ENCODE measurements around the gene SIN3B. TPM values are rescaled to one million over a fixed set of nuclear protein-coding genes. Genes with fewer than 3 reads are reported as not detected.

Gene SIN3B
- polyA plus RNA-seq, 1 donor from 2014 or later, result 31.2 TPM

GRCh38 chr19:16903347-16903746 lies 74.1 kb downstream of the SIN3B start:
- Histone ChIP-seq H3K9ac (ENCODE audit: low read length) (no peak overlapping the region), H3K9me2 (ENCODE audit: insufficient read depth, low read length) (no peaks in the 10 kb centered on the region), H4K20me1 (ENCODE audit: insufficient read depth) (no peaks in the 10 kb centered on the region), H2AFZ (ENCODE audit: low read depth, low read length) (no peak overlapping the region), H3K36me3 (ENCODE audit: insufficient read depth, low read length) (no peaks in the 10 kb centered on the region), H3F3A (ENCODE audit: insufficient read depth, low read length, poor library complexity, severe bottlenecking) (no peaks in the 10 kb centered on the region), H3K4me3 (ENCODE audit: low read length) (no peak overlapping the region), H3K27ac (ENCODE audit: low read length) (no peak overlapping the region), H3K79me2 (replicated peaks; ENCODE audit: insufficient read depth, low read length) (no peaks in the 10 kb centered on the region), H3K9me3 (ENCODE audit: low read length) (no peaks in the 10 kb centered on the region), H3K27me3 (ENCODE audit: insufficient read depth, low read depth, low read length) (no peaks in the 10 kb centered on the region), H3K4me2 (ENCODE audit: low read length) (no peak overlapping the region)
- TF ChIP-seq POLR2AphosphoS5 (IDR thresholded peaks at IDR 0.05) (no peak), CTCF (IDR thresholded peaks at IDR 0.05; ENCODE audit: poor library complexity, severe bottlenecking) (no peak), SMC3 (conservative IDR thresholded peaks at IDR 0.05; ENCODE audit: poor library complexity) (no peak), MXI1 (conservative IDR thresholded peaks at IDR 0.05; ENCODE audit: poor library complexity, severe bottlenecking) (no peak), TAF1 (IDR thresholded peaks at IDR 0.05; ENCODE audit: low read depth) (no peak), EZH2 (IDR thresholded peaks at IDR 0.05; ENCODE audit: borderline replicate concordance, insufficient read depth, low read length, poor library complexity, severe bottlenecking) (no peak), RAD21 (conservative IDR thresholded peaks at IDR 0.05) (no peak), EP300 (conservative IDR thresholded peaks at IDR 0.05; ENCODE audit: poor library complexity, severe bottlenecking) (no peak), REST (IDR thresholded peaks at IDR 0.05; ENCODE audit: borderline replicate concordance) (no peak)

GRCh38 chr19:16904599-16904998 lies 75.4 kb downstream of the SIN3B start:
- no peaks in the 10 kb centered on the region for H3K27me3 ChIP-seq (ENCODE audit: insufficient read depth, low read depth, low read length)
- TF ChIP-seq SMC3 (conservative IDR thresholded peaks at IDR 0.05; ENCODE audit: poor library complexity) (no peak), TAF1 (IDR thresholded peaks at IDR 0.05; ENCODE audit: low read depth) (no peak), CTCF (IDR thresholded peaks at IDR 0.05; ENCODE audit: poor library complexity, severe bottlenecking) (no peak), MXI1 (conservative IDR thresholded peaks at IDR 0.05; ENCODE audit: poor library complexity, severe bottlenecking) (no peak), POLR2AphosphoS5 (IDR thresholded peaks at IDR 0.05) (no peak), RAD21 (conservative IDR thresholded peaks at IDR 0.05) (no peak), EP300 (conservative IDR thresholded peaks at IDR 0.05; ENCODE audit: poor library complexity, severe bottlenecking) (no peak), REST (IDR thresholded peaks at IDR 0.05; ENCODE audit: borderline replicate concordance) (no peak), EZH2 (IDR thresholded peaks at IDR 0.05; ENCODE audit: borderline replicate concordance, insufficient read depth, low read length, poor library complexity, severe bottlenecking) (no peak)
- H3K79me2 ChIP-seq (replicated peaks; ENCODE audit: insufficient read depth, low read length), result no peaks in the 10 kb centered on the region
- no peak overlapping the region for H2AFZ ChIP-seq (ENCODE audit: low read depth, low read length)
- no peak overlapping the region for H3K27ac ChIP-seq (ENCODE audit: low read length)
- H3K36me3 ChIP-seq (ENCODE audit: insufficient read depth, low read length), result no peaks in the 10 kb centered on the region
- no peak overlapping the region for H3K4me3 ChIP-seq (ENCODE audit: low read length)
- H3K4me2 ChIP-seq (ENCODE audit: low read length), result no peak overlapping the region
- H3K9me2 ChIP-seq (ENCODE audit: insufficient read depth, low read length), result no peaks in the 10 kb centered on the region
- H3F3A ChIP-seq (ENCODE audit: insufficient read depth, low read length, poor library complexity, severe bottlenecking), result no peaks in the 10 kb centered on the region
- H4K20me1 ChIP-seq (ENCODE audit: insufficient read depth), result no peaks in the 10 kb centered on the region
- no peak overlapping the region for H3K9ac ChIP-seq (ENCODE audit: low read length)
- no peaks in the 10 kb centered on the region for H3K9me3 ChIP-seq (ENCODE audit: low read length)
